Measurements from ENCODE around the gene UNC119. TPM values are rescaled to one million over a fixed set of nuclear protein-coding genes. Genes with fewer than 3 reads are reported as not detected.

Gene UNC119
- total and polyA plus RNA-seq, 2 of the 13 experiments (the other 11 are each of a cell fraction or from before 2014, with no cell fraction given) = 10.4 to 63.1 TPM

- no peak for TF ChIP-seq KLF11 (CRISPR knock-in tag; IDR thresholded peaks at IDR 0.05)
- no peak for TF ChIP-seq ZNF260 (CRISPR knock-in tag; IDR thresholded peaks at IDR 0.05; ENCODE audit: borderline replicate concordance, low read depth)
- TF ChIP-seq ZNF432 (CRISPR knock-in tag; IDR thresholded peaks at IDR 0.05; ENCODE audit: borderline replicate concordance) = no peak
- TF ChIP-seq HOMEZ (CRISPR knock-in tag; IDR thresholded peaks at IDR 0.05; ENCODE audit: low read depth) = no peak
- no peak for TF ChIP-seq CENPBD1 (CRISPR knock-in tag; IDR thresholded peaks at IDR 0.05; ENCODE audit: borderline replicate concordance, low read depth)
- TF ChIP-seq MTA3 (CRISPR knock-in tag; IDR thresholded peaks at IDR 0.05) = no peak
- no peak for TF ChIP-seq MTF2 (CRISPR knock-in tag; IDR thresholded peaks at IDR 0.05; ENCODE audit: borderline replicate concordance)
- TF ChIP-seq ZFP62 (CRISPR knock-in tag; IDR thresholded peaks at IDR 0.05) = no peak
- no peak for TF ChIP-seq ZSCAN20 (CRISPR knock-in tag; IDR thresholded peaks at IDR 0.05; ENCODE audit: borderline replicate concordance)
- TF ChIP-seq ZNF598 (CRISPR knock-in tag; IDR thresholded peaks at IDR 0.05; ENCODE audit: borderline replicate concordance) = no peak
- peak; percentile 11; the same call in 1 of the 2 replicates for TF ChIP-seq ATF2 (CRISPR knock-in tag; IDR thresholded peaks at IDR 0.05)
- TF ChIP-seq ZNF75D (CRISPR knock-in tag; IDR thresholded peaks at IDR 0.05; ENCODE audit: borderline replicate concordance) = no peak
- no peak for TF ChIP-seq SCMH1 (CRISPR knock-in tag; IDR thresholded peaks at IDR 0.05; ENCODE audit: borderline replicate concordance)
- TF ChIP-seq ZNF646 (CRISPR knock-in tag; IDR thresholded peaks at IDR 0.05) = no peak; the same call in 1 of the 2 replicates
- no peak for TF ChIP-seq ZBTB44 (CRISPR knock-in tag; IDR thresholded peaks at IDR 0.05)
- no peak for TF ChIP-seq ZBTB8A (CRISPR knock-in tag; IDR thresholded peaks at IDR 0.05; ENCODE audit: borderline replicate concordance, low read depth)
- TF ChIP-seq ASH2L (IDR thresholded peaks at IDR 0.05; ENCODE audit: insufficient read length, low read depth, low read length) = peak; percentile 85
- TF ChIP-seq SIN3A (IDR thresholded peaks at IDR 0.05; ENCODE audit: borderline replicate concordance, low read depth, low read length) = peak; percentile 97
These were observed 46.4 kb upstream of the UNC119 start, which contains the start of gene SPAG5 (continued) for GRCh38 chr17:28598799-28599310.
